ENCODE results near the gene CRB3.
"Not testable (repeated sequence)": the region's sequence is repeated elsewhere in the genome, so short reads cannot be mapped to it uniquely, and the experiment has no call there.

The CRB3 gene

GRCh38 chr19:6464070-6464873 lies at the start of gene CRB3:
CRB3 (plus strand) TSS chr19:6464271; CDS start chr19:6464702, 431 bp downstream.
- no peak for DNase-seq

- no peak for DNase-seq
Observed at GRCh38 chr19:6414793-6415590, 49.1 kb upstream of the CRB3 start.

GRCh38 chr19:6415591-6416190 lies 48.4 kb upstream of the CRB3 start:
- no peak for DNase-seq

GRCh38 chr19:6416658-6417405 lies 47.2 kb upstream of the CRB3 start:
- no peak for DNase-seq

- DNase-seq = no peak
Observed at GRCh38 chr19:6417713-6418561, 46.1 kb upstream of the CRB3 start.

- DNase-seq = no peak
Observed at GRCh38 chr19:6418562-6418932, 45.5 kb upstream of the CRB3 start.

GRCh38 chr19:6421075-6422014 lies 42.7 kb upstream of the CRB3 start:
- DNase-seq = no peak

GRCh38 chr19:6423499-6424194 lies 40.4 kb upstream of the CRB3 start:
- no peak for DNase-seq

- DNase-seq = no peak
Observed at GRCh38 chr19:6424195-6424938, 39.7 kb upstream of the CRB3 start, which contains the start of gene KHSRP. KHSRP (minus strand) TSS chr19:6424811; CDS start chr19:6424701, 110 bp downstream.

GRCh38 chr19:6424939-6425731 lies 38.9 kb upstream of the CRB3 start:
- peak; percentile 100 for DNase-seq

- peak; percentile 68 for DNase-seq
Observed at GRCh38 chr19:6425732-6426620, 38.1 kb upstream of the CRB3 start.

GRCh38 chr19:6427131-6427530 lies 36.9 kb upstream of the CRB3 start:
- no peak for DNase-seq

GRCh38 chr19:6428692-6429418 lies 35.2 kb upstream of the CRB3 start:
- DNase-seq = not testable (repeated sequence)

GRCh38 chr19:6429419-6430221 lies 34.5 kb upstream of the CRB3 start:
- DNase-seq = no peak

GRCh38 chr19:6431891-6432290 lies 32.2 kb upstream of the CRB3 start:
- DNase-seq = no peak

GRCh38 chr19:6433165-6433564 lies 30.9 kb upstream of the CRB3 start:
- DNase-seq = no peak
